Neutrophil (primary cell): ENCODE measurements around the gene NUDT13.

Experiments used
- H3K27ac ChIP-seq: fragments of 200-600 bp; sonication (generic); 2 replicates; pipeline ENCODE4 v1.5.1; 2016; ENCODE audit warnings: mild to moderate bottlenecking, moderate library complexity
- H3K27me3 ChIP-seq: fragments of 200-600 bp; sonication (generic); 2 replicates; pipeline ENCODE4 v1.6.0; 2016; ENCODE audit warnings: mild to moderate bottlenecking
- H3K36me3 ChIP-seq: fragments of 200-600 bp; sonication (generic); 2 replicates; pipeline ENCODE4 v1.5.1; 2017
- H3K4me1 ChIP-seq, 2 experiments: fragments of 200-600 bp in 1 of 2; sonication (generic) in 1 of 2; 1 replicate in 1 of 2; 2 replicates in 1 of 2; pipeline versions ENCODE4 v1.5.1 to v1.6.1; 2013 to 2016; ENCODE audit warnings: low read depth in 1 of 2, low read length in 1 of 2, mild to moderate bottlenecking in 1 of 2, moderate library complexity in 1 of 2; ENCODE audit not compliant: control insufficient read depth in 1 of 2, insufficient read depth in 1 of 2
- H3K4me3 ChIP-seq, 2 experiments: fragments of 200-600 bp in 1 of 2; sonication (generic) in 1 of 2; 1 replicate in 1 of 2; 2 replicates in 1 of 2; pipeline ENCODE4 v1.5.1; 2013 to 2016; ENCODE audit warnings: low read depth in 1 of 2, low read length in 1 of 2, mild to moderate bottlenecking in 1 of 2, moderate library complexity in 1 of 2
- H3K9me3 ChIP-seq: fragments of 200-600 bp; sonication (generic); 2 replicates; pipeline ENCODE4 v1.5.1; 2016
- CTCF ChIP-seq: fragments of 200-600 bp; sonication (generic); IDR thresholded peaks from 2 replicates; pipeline ENCODE4 v1.5.1; 2016; ENCODE audit warnings: antibody characterized with exemption

NUDT13 gene

GRCh38 chr10:73086816-73087215 is 23.4 kb upstream of the NUDT13 start:
- no peaks in the 10 kb centered on the region for H3K36me3 ChIP-seq
- no peaks in the 10 kb centered on the region for H3K9me3 ChIP-seq
- H3K27ac ChIP-seq = no peak overlapping the region
- TF ChIP-seq CTCF = no peak
- H3K4me3 ChIP-seq = no peak overlapping the region
- peaks cover 0 to 4% of the 10 kb centered on the region in 2 experiments for H3K4me1 ChIP-seq
- no peaks in the 10 kb centered on the region for H3K27me3 ChIP-seq

- no peaks in the 10 kb centered on the region for H3K36me3 ChIP-seq
- TF ChIP-seq CTCF = no peak
- H3K4me1 ChIP-seq = peaks cover 0 to 4% of the 10 kb centered on the region in 2 experiments
- H3K27me3 ChIP-seq = no peaks in the 10 kb centered on the region
- H3K9me3 ChIP-seq = no peaks in the 10 kb centered on the region
- no peak overlapping the region for H3K27ac ChIP-seq
- no peak overlapping the region for H3K4me3 ChIP-seq
Measured at GRCh38 chr10:73088304-73088703, 22.0 kb upstream of the NUDT13 start.

- H3K36me3 ChIP-seq = no peaks in the 10 kb centered on the region
- peaks cover 15 to 29% of the 10 kb centered on the region in 2 experiments for H3K4me1 ChIP-seq
- no peak overlapping the region for H3K4me3 ChIP-seq
- H3K9me3 ChIP-seq = no peaks in the 10 kb centered on the region
- no peaks in the 10 kb centered on the region for H3K27me3 ChIP-seq
- TF ChIP-seq CTCF = no peak
- no peak overlapping the region for H3K27ac ChIP-seq
Measured at GRCh38 chr10:73092830-73093229, 17.4 kb upstream of the NUDT13 start.

- H3K4me1 ChIP-seq = peaks cover 15 to 29% of the 10 kb centered on the region in 2 experiments
- peak overlapping the region in 1 of 2 experiments; percentile 75 for H3K4me3 ChIP-seq
- H3K9me3 ChIP-seq = no peaks in the 10 kb centered on the region
- no peaks in the 10 kb centered on the region for H3K27me3 ChIP-seq
- TF ChIP-seq CTCF = no peak
- H3K27ac ChIP-seq = peak overlapping the region; percentile 87
- H3K36me3 ChIP-seq = no peaks in the 10 kb centered on the region
Measured at GRCh38 chr10:73093922-73094850, 16.1 kb upstream of the NUDT13 start.

- Histone ChIP-seq H3K27ac (peak overlapping the region; percentile 87), H3K27me3 (no peaks in the 10 kb centered on the region), H3K4me3 (peak overlapping the region; percentile 72 to 75), H3K36me3 (peaks cover 2% of the 10 kb centered on the region), H3K4me1 (peaks cover 15 to 29% of the 10 kb centered on the region in 2 experiments), H3K9me3 (no peaks in the 10 kb centered on the region)
- TF ChIP-seq CTCF = no peak
Measured at GRCh38 chr10:73094986-73095480, 15.2 kb upstream of the NUDT13 start.
